NOMO-1 treated with dmso at 0.1 percent for 144 hours (cell line): ENCODE measurements around the gene ELP5.

ENCODE experiments used
- DNase-seq: peaks from one replicate; lab custom pipeline; 2025; ENCODE audit not compliant: unreplicated experiment; lab: John Stamatoyannopoulos, UW

The ELP5 gene

GRCh38 chr17:7282752-7283321 lies 30.8 kb downstream of the ELP5 start:
- no peak for DNase-seq

GRCh38 chr17:7283471-7284216 lies 31.6 kb downstream of the ELP5 start:
- no peak for DNase-seq

- no peak for DNase-seq
Measured at GRCh38 chr17:7284911-7285310, 32.9 kb downstream of the ELP5 start.

GRCh38 chr17:7285679-7286078 lies 33.7 kb downstream of the ELP5 start:
- DNase-seq = no peak

GRCh38 chr17:7289256-7290032 lies 37.4 kb downstream of the ELP5 start:
- DNase-seq = no peak

- DNase-seq = no peak
Measured at GRCh38 chr17:7290166-7290565, 38.2 kb downstream of the ELP5 start.

GRCh38 chr17:7290685-7291084 lies 38.7 kb downstream of the ELP5 start:
- no peak for DNase-seq

- DNase-seq = no peak
Measured at GRCh38 chr17:7292194-7292593, 40.2 kb downstream of the ELP5 start.

GRCh38 chr17:7292729-7293128 lies 40.7 kb downstream of the ELP5 start:
- no peak for DNase-seq

GRCh38 chr17:7293159-7293558 lies 41.1 kb downstream of the ELP5 start:
- no peak for DNase-seq

GRCh38 chr17:7293816-7294613 lies 42.0 kb downstream of the ELP5 start:
- no peak for DNase-seq

- DNase-seq = peak; percentile 58
Measured at GRCh38 chr17:7294614-7295153, 42.7 kb downstream of the ELP5 start, which contains the start of gene YBX2. TSS of gene YBX2 (minus strand) at chr17:7294639. CDS start at chr17:7294500, 139 bp downstream.

GRCh38 chr17:7295230-7296180 lies 43.5 kb downstream of the ELP5 start:
- no peak for DNase-seq

- DNase-seq = peak; percentile 78
Measured at GRCh38 chr17:7296189-7296861, 44.3 kb downstream of the ELP5 start.

- no peak for DNase-seq
Measured at GRCh38 chr17:7304179-7304578, 52.2 kb downstream of the ELP5 start.

- DNase-seq = peak; percentile 99
Measured at GRCh38 chr17:7306911-7307685, 55.1 kb downstream of the ELP5 start, which contains the start of gene EIF5A. TSS of gene EIF5A (plus strand) at chr17:7307628. CDS start at chr17:7309636, 2,008 bp downstream.

GRCh38 chr17:7307686-7308624 lies 55.9 kb downstream of the ELP5 start:
- peak; percentile 35 for DNase-seq
